SK-N-SH (cell line): ENCODE measurements around the gene NCKAP5. TPM values are rescaled to one million over a fixed set of nuclear protein-coding genes. Genes with fewer than 3 reads are reported as not detected.

Source experiments
- CTCF ChIA-PET: fragments of 300-600, 350-600 bp; formaldehyde crosslinking; extraction: SDS; loops from one replicate; lab custom pipeline; 2021; lab: Yijun Ruan, JAX
- POLR2A ChIA-PET: fragments of 350-600 bp; sonication (Branson Sonifier 250); formaldehyde crosslinking; extraction: SDS; loops from one replicate; lab custom pipeline; 2020; ENCODE audit warnings: antibody characterized with exemption, inconsistent platforms; lab: Yijun Ruan, JAX
- DNase-seq: peaks from one replicate; pipeline ENCODE4 v3.0.0; 2012
- H2AFZ ChIP-seq: fragments of 200-600 bp; sonication (generic); 2 replicates; pipeline ENCODE4 v1.8.1; 2016; ENCODE audit warnings: antibody characterized with exemption, mild to moderate bottlenecking, low read depth
- H3F3A ChIP-seq: fragments of 200-600 bp; sonication (generic); replicated peaks from 2 replicates; pipeline ENCODE3; 2016; ENCODE audit warnings: antibody characterized with exemption, mild to moderate bottlenecking; ENCODE audit not compliant: insufficient read depth
- H3K27ac ChIP-seq, 2 experiments: fragments of 200-500 bp in 1 of 2; fragments of 200-600 bp in 1 of 2; sonication (Bioruptor generic) in 1 of 2; sonication (generic), shearing (Covaris generic) in 1 of 2; 2 replicates each; pipeline versions ENCODE4 v1.5.1 to v1.6.1; 2014 to 2016; ENCODE audit warnings: low read depth in 2 of 2, inconsistent platforms in 1 of 2, low read length in 1 of 2, mild to moderate bottlenecking in 1 of 2, mixed read lengths in 1 of 2
- H3K27me3 ChIP-seq: fragments of 200-600 bp; sonication (generic), shearing (Covaris generic); 2 replicates; pipeline ENCODE4 v1.6.1; 2016; ENCODE audit warnings: mixed run types; ENCODE audit not compliant: insufficient read depth
- H3K36me3 ChIP-seq, 2 experiments: fragments of 200-500 bp in 1 of 2; fragments of 200-600 bp in 1 of 2; sonication (Bioruptor generic) in 1 of 2; sonication (generic) in 1 of 2; replicated peaks in 1 of 2; 2 replicates each; pipeline versions ENCODE3 to v1.5.1; 2014 to 2016; ENCODE audit warnings: low read length in 1 of 2, mild to moderate bottlenecking in 1 of 2; ENCODE audit not compliant: insufficient read depth in 2 of 2, control insufficient read depth in 1 of 2
- H3K4me1 ChIP-seq, 2 experiments: fragments of 200-500 bp in 1 of 2; fragments of 200-600 bp in 1 of 2; sonication (Bioruptor generic) in 1 of 2; sonication (generic), shearing (Covaris generic) in 1 of 2; 2 replicates each; pipeline versions ENCODE4 v1.5.1 to v1.6.1; 2014 to 2016; ENCODE audit warnings: low read depth in 1 of 2, low read length in 1 of 2, mixed run types in 1 of 2; ENCODE audit not compliant: insufficient read depth in 2 of 2, control insufficient read depth in 1 of 2
- H3K4me2 ChIP-seq: fragments of 200-600 bp; sonication (generic), shearing (Covaris generic); 2 replicates; pipeline ENCODE4 v1.6.1; 2017; ENCODE audit warnings: mixed run types
- H3K4me3 ChIP-seq, 2 experiments: fragments of 200-500 bp in 1 of 2; fragments of 200-600 bp in 1 of 2; sonication (Bioruptor generic) in 1 of 2; sonication (generic), shearing (Covaris generic) in 1 of 2; 2 replicates each; pipeline versions ENCODE4 v1.5.1 to v1.8.1; 2014 to 2016; ENCODE audit warnings: low read depth in 2 of 2, inconsistent platforms in 1 of 2, low read length in 1 of 2, mild to moderate bottlenecking in 1 of 2, mixed read lengths in 1 of 2, moderate library complexity in 1 of 2
- H3K79me2 ChIP-seq: fragments of 200-600 bp; sonication (generic); 2 replicates; pipeline ENCODE4 v1.8.1; 2017; ENCODE audit warnings: mild to moderate bottlenecking; ENCODE audit not compliant: insufficient read depth
- H3K9ac ChIP-seq: fragments of 200-600 bp; sonication (generic); 2 replicates; pipeline ENCODE4 v1.6.1; 2017; ENCODE audit warnings: mixed run types
- H3K9me2 ChIP-seq: fragments of 200-600 bp; sonication (generic); 2 replicates; pipeline ENCODE4 v1.6.1; 2017; ENCODE audit warnings: mixed run types
- H3K9me3 ChIP-seq: fragments of 200-600 bp; sonication (generic); 2 replicates; pipeline ENCODE4 v1.6.1; 2017; ENCODE audit warnings: mixed run types, mild to moderate bottlenecking, moderate library complexity
- H4K20me1 ChIP-seq: fragments of 200-600 bp; sonication (generic); 2 replicates; pipeline ENCODE4 v1.6.1; 2017; ENCODE audit warnings: mild to moderate bottlenecking, mixed run types; ENCODE audit not compliant: insufficient read depth
- CTCF ChIP-seq: fragments of 200-600 bp; sonication (generic); IDR thresholded peaks from 2 replicates; pipeline ENCODE4 v1.6.1; 2017; ENCODE audit warnings: antibody characterized with exemption, mild to moderate bottlenecking, moderate library complexity
- ELF1 ChIP-seq: IDR thresholded peaks from 2 replicates; pipeline ENCODE4 v1.4.0; 2012
- EP300 ChIP-seq, 2 experiments: IDR thresholded peaks; 2 replicates each; pipeline versions ENCODE4 v1.4.0 to v1.6.1; 2012; ENCODE audit warnings: borderline replicate concordance in 1 of 2, low read depth in 1 of 2, low read length in 1 of 2
- EZH2phosphoT487 ChIP-seq: fragments of 200-600 bp; sonication (generic); IDR thresholded peaks from 2 replicates; pipeline ENCODE4 v1.6.1; 2017; ENCODE audit warnings: low read depth, mixed run types, mild to moderate bottlenecking, antibody characterized with exemption, moderate library complexity, borderline replicate concordance
- FOSL2 ChIP-seq: IDR thresholded peaks from 2 replicates; pipeline ENCODE4 v1.4.0; 2012; ENCODE audit warnings: low read depth, mild to moderate bottlenecking, moderate library complexity, borderline replicate concordance
- GABPA ChIP-seq: IDR thresholded peaks from 2 replicates; pipeline ENCODE4 v1.4.0; 2012; ENCODE audit warnings: low read depth, mild to moderate bottlenecking
- GATA2 ChIP-seq: sonication (generic); formaldehyde crosslinking; IDR thresholded peaks from 2 replicates; pipeline ENCODE4 v1.5.0; 2020; ENCODE audit warnings: mild to moderate bottlenecking, missing genetic modification reagents
- IRF3 ChIP-seq: fragments of 150-350 bp; IDR thresholded peaks from 2 replicates; pipeline ENCODE4 v1.6.1; 2016; ENCODE audit warnings: mild to moderate bottlenecking, low read depth, low read length
- MXI1 ChIP-seq: IDR thresholded peaks from 2 replicates; pipeline ENCODE4 v1.6.1; 2012; ENCODE audit warnings: mild to moderate bottlenecking, low read depth, low read length, improper control_type of control experiment
- NFIC ChIP-seq: IDR thresholded peaks from 2 replicates; pipeline ENCODE4 v1.4.0; 2012; ENCODE audit warnings: borderline replicate concordance
- NRF1 ChIP-seq: IDR thresholded peaks from 2 replicates; pipeline ENCODE4 v1.6.1; 2012; ENCODE audit warnings: low read depth, mild to moderate bottlenecking, low read length
- POLR2AphosphoS5 ChIP-seq: IDR thresholded peaks from 2 replicates; pipeline ENCODE4 v1.6.1; 2012; ENCODE audit warnings: low read depth, low read length
- RCOR1 ChIP-seq: fragments of 150-350 bp; IDR thresholded peaks from 2 replicates; pipeline ENCODE4 v1.6.1; 2017; ENCODE audit warnings: antibody characterized with exemption, low read length
- REST ChIP-seq: IDR thresholded peaks from 2 replicates; pipeline ENCODE4 v1.6.1; 2012; ENCODE audit warnings: mild to moderate bottlenecking, low read depth, low read length, moderate library complexity
- RFX5 ChIP-seq: IDR thresholded peaks from 2 replicates; pipeline ENCODE4 v1.6.1; 2012; ENCODE audit warnings: mild to moderate bottlenecking, improper control_type of control experiment, low read length
- RXRA ChIP-seq: IDR thresholded peaks from 2 replicates; pipeline ENCODE4 v1.4.0; 2012; ENCODE audit warnings: low read depth, mild to moderate bottlenecking, borderline replicate concordance
- SMC3 ChIP-seq: IDR thresholded peaks from 2 replicates; pipeline ENCODE4 v1.6.1; 2012; ENCODE audit warnings: low read depth, low read length, improper control_type of control experiment
- USF2 ChIP-seq: fragments of 150-350 bp; IDR thresholded peaks from 2 replicates; pipeline ENCODE4 v1.6.1; 2017; ENCODE audit warnings: antibody characterized with exemption, low read length, low read depth, borderline replicate concordance
- ZBTB33 ChIP-seq: IDR thresholded peaks from 2 replicates; pipeline ENCODE4 v1.4.0; 2012; ENCODE audit warnings: low read depth, borderline replicate concordance
- WGBS: methylation state at CpG from one replicate; pipeline ENCODE4 v1.1.6; 2017; ENCODE audit warnings: low lambda C conversion rate; 5-methylcytosine and 5-hydroxymethylcytosine counted together
- polyA plus RNA-seq, 3 experiments: library from polyadenylated mRNA; depleted of rRNA; stranded (reverse); fragments of >200 nt; gene quantifications; 2 replicates each; pipeline ENCODE4 v1.2.3, GENCODE V29; 2012

NCKAP5 gene
- polyA plus RNA-seq, 1 of the 3 experiments (the other 2 are of a cell fraction) = 0.02 TPM

- no peak overlapping the region for H3K9ac ChIP-seq
- H3F3A ChIP-seq = no peaks in the 10 kb centered on the region
- H3K4me1 ChIP-seq = peaks cover 0 to 12% of the 10 kb centered on the region in 2 experiments; a peak in 1 of 4 replicates
- POLR2A ChIA-PET = no interaction called here
- 78% methylated on average over 8 of the region's 8 CpGs for WGBS
- H3K79me2 ChIP-seq = no peaks in the 10 kb centered on the region
- no peaks in the 10 kb centered on the region for H4K20me1 ChIP-seq
- no peak overlapping the region for H3K27ac ChIP-seq
- TF ChIP-seq NFIC (no peak), NRF1 (no peak), CTCF (no peak), POLR2AphosphoS5 (no peak), RFX5 (no peak), ELF1 (no peak), IRF3 (no peak), USF2 (no peak), FOSL2 (no peak), GATA2 (CRISPR knock-in tag) (no peak), SMC3 (no peak), MXI1 (no peak), EP300 (IDR thresholded peaks at IDR 0.05; ENCODE audit: borderline replicate concordance in 1 of 2, low read depth in 1 of 2, low read length in 1 of 2) (no peak), EZH2phosphoT487 (no peak), ZBTB33 (no peak), RCOR1 (no peak), RXRA (no peak), GABPA (no peak), REST (no peak)
- H3K9me2 ChIP-seq = no peaks in the 10 kb centered on the region
- H2AFZ ChIP-seq = no peak overlapping the region
- no peaks in the 10 kb centered on the region for H3K27me3 ChIP-seq
- H3K4me3 ChIP-seq = no peak overlapping the region
- no peak overlapping the region for H3K4me2 ChIP-seq
- no peak for DNase-seq
- no peaks in the 10 kb centered on the region for H3K9me3 ChIP-seq
- no peaks in the 10 kb centered on the region for H3K36me3 ChIP-seq
- CTCF ChIA-PET = interaction anchor here (1.2 kb wide), 1 partner anchor 266 kb away, joined by 3 read pairs; no protein-coding TSS in a partner anchor
These were observed 54.4 kb downstream of the NCKAP5 start for GRCh38 chr2:133513893-133514292.
